Measurements from ENCODE around the gene MICAL3. TPM values are rescaled to one million over a fixed set of nuclear protein-coding genes. Genes with fewer than 3 reads are reported as not detected.
A peak's percentile ranks its signal among the peaks of the same experiment; 100 is the strongest.
"Not testable (repeated sequence)": the region's sequence is repeated elsewhere in the genome, so short reads cannot be mapped to it uniquely, and the experiment has no call there.

Gene MICAL3
- total and polyA plus RNA-seq, 5 donors, result 30.4 to 105 (median 72.5) TPM

- Histone ChIP-seq H3K27ac (ENCODE audit: low read length) (no peak overlapping the region), H3K4me3 (ENCODE audit: low read length) (no peak overlapping the region), H3K4me1 (ENCODE audit: control insufficient read depth, insufficient read depth, low read length) (peaks cover 9% of the 10 kb centered on the region), H3K9me3 (ENCODE audit: control insufficient read depth, low read length) (no peaks in the 10 kb centered on the region), H3K27me3 (ENCODE audit: control insufficient read depth, insufficient read depth) (no peaks in the 10 kb centered on the region)
- intact Hi-C loops (cut with DNase I), result no loop called here
- WGBS, result 61% methylated on average over 29 of the region's 29 CpGs
- ATAC-seq (peak in 1 of 2 donors; percentile 56), DNase-seq (no peak)
These were observed 24.1 kb upstream of the MICAL3 start for GRCh38 chr22:18048441-18048898.

- ATAC-seq (no peak), DNase-seq (no peak)
- intact Hi-C loops (cut with DNase I), result no loop called here
- WGBS, result 87% methylated on average over 9 of the region's 9 CpGs
- Histone ChIP-seq H3K4me1 (ENCODE audit: control insufficient read depth, insufficient read depth, low read length) (peaks cover 9% of the 10 kb centered on the region), H3K27me3 (ENCODE audit: control insufficient read depth, insufficient read depth) (no peaks in the 10 kb centered on the region), H3K27ac (ENCODE audit: low read length) (no peak overlapping the region), H3K9me3 (ENCODE audit: control insufficient read depth, low read length) (no peaks in the 10 kb centered on the region), H3K4me3 (ENCODE audit: low read length) (no peak overlapping the region)
These were observed 23.7 kb upstream of the MICAL3 start for GRCh38 chr22:18048041-18048440.

- no peak for DNase-seq
- no peaks in the 10 kb centered on the region for H3K27me3 ChIP-seq (ENCODE audit: control insufficient read depth, insufficient read depth)
- no peaks in the 10 kb centered on the region for H3K9me3 ChIP-seq (ENCODE audit: control insufficient read depth, low read length)
- 96% methylated on average over 4 of the region's 4 CpGs for WGBS
- H3K4me3 ChIP-seq (ENCODE audit: low read length), result no peak overlapping the region
- peaks cover 9% of the 10 kb centered on the region for H3K4me1 ChIP-seq (ENCODE audit: control insufficient read depth, insufficient read depth, low read length)
- intact Hi-C loops (cut with DNase I), result no loop called here
- no peak overlapping the region for H3K27ac ChIP-seq (ENCODE audit: low read length)
- ATAC-seq, result no peak
These were observed 21.4 kb upstream of the MICAL3 start for GRCh38 chr22:18045794-18046193.

GRCh38 chr22:18044548-18045271, 20.3 kb upstream of the MICAL3 start:
- intact Hi-C loops (cut with DNase I), result no loop called here
- ATAC-seq, result peak; percentile 84 to 89

GRCh38 chr22:18042685-18043084, 18.3 kb upstream of the MICAL3 start:
- Histone ChIP-seq H3K9me3 (ENCODE audit: control insufficient read depth, low read length) (no peaks in the 10 kb centered on the region), H3K4me1 (ENCODE audit: control insufficient read depth, insufficient read depth, low read length) (peaks cover 9% of the 10 kb centered on the region), H3K27me3 (ENCODE audit: control insufficient read depth, insufficient read depth) (no peaks in the 10 kb centered on the region), H3K27ac (ENCODE audit: low read length) (no peak overlapping the region), H3K4me3 (ENCODE audit: low read length) (no peak overlapping the region)
- intact Hi-C loops (cut with DNase I), result no loop called here
- DNase-seq (no peak), ATAC-seq (peak in 1 of 2 donors; percentile 64)
- 58% methylated on average over 6 of the region's 6 CpGs for WGBS

More at GRCh38 chr22:18044548-18045271, 20.3 kb upstream of the MICAL3 start:
- Histone ChIP-seq H3K4me3 (ENCODE audit: low read length) (no peak overlapping the region), H3K27me3 (ENCODE audit: control insufficient read depth, insufficient read depth) (no peaks in the 10 kb centered on the region), H3K27ac (ENCODE audit: low read length) (peak overlapping the region; percentile 73), H3K9me3 (ENCODE audit: control insufficient read depth, low read length) (no peaks in the 10 kb centered on the region), H3K4me1 (ENCODE audit: control insufficient read depth, insufficient read depth, low read length) (peaks cover 9% of the 10 kb centered on the region)
- WGBS, result 41% methylated on average over 11 of the region's 11 CpGs
- peak; percentile 59 to 90 (median 89) for DNase-seq

GRCh38 chr22:18040898-18041297, 16.5 kb upstream of the MICAL3 start:
- H3K4me1 ChIP-seq (ENCODE audit: control insufficient read depth, insufficient read depth, low read length); H3K27me3 ChIP-seq (ENCODE audit: control insufficient read depth, insufficient read depth); DNase-seq; H3K9me3 ChIP-seq (ENCODE audit: control insufficient read depth, low read length); H3K27ac ChIP-seq (ENCODE audit: low read length); ATAC-seq; intact Hi-C loops (cut with DNase I); H3K4me3 ChIP-seq (ENCODE audit: low read length): not testable (repeated sequence)
- WGBS, result 84% methylated on average over 6 of the region's 6 CpGs

- Histone ChIP-seq H3K27me3 (ENCODE audit: control insufficient read depth, insufficient read depth) (no peaks in the 10 kb centered on the region), H3K4me3 (ENCODE audit: low read length) (no peak overlapping the region), H3K4me1 (ENCODE audit: control insufficient read depth, insufficient read depth, low read length) (peaks cover 11% of the 10 kb centered on the region), H3K9me3 (ENCODE audit: control insufficient read depth, low read length) (no peaks in the 10 kb centered on the region), H3K27ac (ENCODE audit: low read length) (no peak overlapping the region)
- intact Hi-C loops (cut with DNase I), result no loop called here
- 66% methylated on average over 9 of the region's 9 CpGs for WGBS
- ATAC-seq (peak; percentile 42 to 44), DNase-seq (peak in 1 of 3 donors; percentile 67)
These were observed 11.4 kb upstream of the MICAL3 start for GRCh38 chr22:18035751-18036150.

- Histone ChIP-seq H3K4me1 (ENCODE audit: control insufficient read depth, insufficient read depth, low read length) (peaks cover 11% of the 10 kb centered on the region), H3K27me3 (ENCODE audit: control insufficient read depth, insufficient read depth) (no peaks in the 10 kb centered on the region), H3K27ac (ENCODE audit: low read length) (no peak overlapping the region), H3K9me3 (ENCODE audit: control insufficient read depth, low read length) (no peaks in the 10 kb centered on the region), H3K4me3 (ENCODE audit: low read length) (no peak overlapping the region)
- ATAC-seq, result no peak
- intact Hi-C loops (cut with DNase I), result no loop called here
- no peak for DNase-seq
- 95% methylated on average over 3 of the region's 3 CpGs for WGBS
These were observed 9.7 kb upstream of the MICAL3 start for GRCh38 chr22:18034076-18034475.

GRCh38 chr22:18033204-18033998, 9.0 kb upstream of the MICAL3 start:
- intact Hi-C loops (cut with DNase I), result no loop called here
- Histone ChIP-seq H3K27me3 (ENCODE audit: control insufficient read depth, insufficient read depth) (no peaks in the 10 kb centered on the region), H3K27ac (ENCODE audit: low read length) (no peak overlapping the region), H3K4me1 (ENCODE audit: control insufficient read depth, insufficient read depth, low read length) (peaks cover 11% of the 10 kb centered on the region), H3K4me3 (ENCODE audit: low read length) (no peak overlapping the region), H3K9me3 (ENCODE audit: control insufficient read depth, low read length) (no peaks in the 10 kb centered on the region)
- 71% methylated on average over 6 of the region's 6 CpGs for WGBS
- ATAC-seq (peak; percentile 28 to 63), DNase-seq (no peak)

- Histone ChIP-seq H3K9me3 (ENCODE audit: control insufficient read depth, low read length) (no peaks in the 10 kb centered on the region), H3K27me3 (ENCODE audit: control insufficient read depth, insufficient read depth) (no peaks in the 10 kb centered on the region), H3K4me3 (ENCODE audit: low read length) (no peak overlapping the region), H3K27ac (ENCODE audit: low read length) (no peak overlapping the region), H3K4me1 (ENCODE audit: control insufficient read depth, insufficient read depth, low read length) (peaks cover 11% of the 10 kb centered on the region)
- 53% methylated on average over 6 of the region's 6 CpGs for WGBS
- ATAC-seq, result no peak
- DNase-seq, result no peak
- intact Hi-C loops (cut with DNase I), result no loop called here
These were observed 8.2 kb upstream of the MICAL3 start for GRCh38 chr22:18032455-18033101.

All from right cardiac atrium (tissue), 5 donors.